H1 (cell line): ENCODE results near the gene UBE2O.

Source experiments
- CEBPB ChIP-seq: IDR thresholded peaks from 2 replicates; pipeline ENCODE4 v1.6.1; 2012; ENCODE audit warnings: low read depth, low read length
- EP300 ChIP-seq, 2 experiments: IDR thresholded peaks; 1 replicate in 1 of 2; 2 replicates in 1 of 2; pipeline ENCODE4 v1.6.1; 2011 to 2012; ENCODE audit warnings: low read depth in 2 of 2, low read length in 2 of 2, mild to moderate bottlenecking in 2 of 2, borderline replicate concordance in 1 of 2, inconsistent platforms in 1 of 2, moderate library complexity in 1 of 2
- EZH2 ChIP-seq: fragments of 200-600 bp; sonication (generic); IDR thresholded peaks from 2 replicates; pipeline ENCODE4 v1.7.1; 2012; ENCODE audit warnings: low read depth, mild to moderate bottlenecking, moderate library complexity, low read length, inconsistent platforms; ENCODE audit not compliant: severe bottlenecking
- FOSL1 ChIP-seq: IDR thresholded peaks from 2 replicates; pipeline ENCODE4 v1.6.1; 2011; ENCODE audit warnings: mild to moderate bottlenecking, low read depth, low read length, moderate library complexity; ENCODE audit not compliant: insufficient read depth
- JUND ChIP-seq: IDR thresholded peaks from 2 replicates; pipeline ENCODE4 v1.6.1; 2011; ENCODE audit warnings: mild to moderate bottlenecking, improper control_type of control experiment, low read length
- KDM1A ChIP-seq: fragments of 200-600, 300-600 bp; sonication (generic); IDR thresholded peaks from 2 replicates; pipeline ENCODE4 v1.7.1; 2016; ENCODE audit warnings: mild to moderate bottlenecking, low read length, borderline replicate concordance
- POLR2A ChIP-seq, 2 experiments: IDR thresholded peaks; 1 replicate in 1 of 2; 2 replicates in 1 of 2; pipeline ENCODE4 v1.6.1; 2011; ENCODE audit warnings: low read depth in 2 of 2, low read length in 2 of 2, mild to moderate bottlenecking in 2 of 2; ENCODE audit errors: control extremely low read depth in 1 of 2
- RNF2 ChIP-seq: fragments of 200-900, 300-1000 bp; sonication (generic); IDR thresholded peaks from 2 replicates; pipeline ENCODE4 v1.7.1; 2016; ENCODE audit warnings: borderline replicate concordance, low read depth, mild to moderate bottlenecking, antibody characterized with exemption, low read length; ENCODE audit not compliant: poor library complexity, severe bottlenecking; ENCODE audit errors: missing control alignments
- RXRA ChIP-seq: IDR thresholded peaks from 2 replicates; pipeline ENCODE4 v1.6.1; 2011; ENCODE audit warnings: low read depth, mild to moderate bottlenecking, low read length, moderate library complexity; ENCODE audit not compliant: insufficient read depth
- SUZ12 ChIP-seq: fragments of 200-600 bp; sonication (generic); IDR thresholded peaks from 2 replicates; pipeline ENCODE4 v1.6.1; 2012; ENCODE audit warnings: mild to moderate bottlenecking, inconsistent platforms, low read length, moderate library complexity, mixed read lengths
- YY1 ChIP-seq: IDR thresholded peaks from 2 replicates; pipeline ENCODE4 v1.6.1; 2011; ENCODE audit warnings: low read depth, mild to moderate bottlenecking, low read length
- TF ChIP-seq, protein P1 (sequence below), 3 experiments: IDR thresholded peaks; 1 replicate in 2 of 3; 2 replicates in 1 of 3; pipeline versions ENCODE4 v1.5.1 to v1.6.1; 2011; ENCODE audit warnings: low read length in 3 of 3, mild to moderate bottlenecking in 3 of 3, inconsistent platforms in 2 of 3, low read depth in 1 of 3, moderate library complexity in 1 of 3; ENCODE audit not compliant: insufficient read depth in 1 of 3; ENCODE audit errors: control extremely low read depth in 1 of 3
- TF ChIP-seq, protein P2 (sequence below): IDR thresholded peaks from 2 replicates; pipeline ENCODE4 v1.6.1; 2011; ENCODE audit warnings: low read length, improper control_type of control experiment
- TF ChIP-seq, protein P3 (sequence below): IDR thresholded peaks from 2 replicates; pipeline ENCODE4 v1.6.1; 2012; ENCODE audit warnings: inconsistent platforms

DNA sequence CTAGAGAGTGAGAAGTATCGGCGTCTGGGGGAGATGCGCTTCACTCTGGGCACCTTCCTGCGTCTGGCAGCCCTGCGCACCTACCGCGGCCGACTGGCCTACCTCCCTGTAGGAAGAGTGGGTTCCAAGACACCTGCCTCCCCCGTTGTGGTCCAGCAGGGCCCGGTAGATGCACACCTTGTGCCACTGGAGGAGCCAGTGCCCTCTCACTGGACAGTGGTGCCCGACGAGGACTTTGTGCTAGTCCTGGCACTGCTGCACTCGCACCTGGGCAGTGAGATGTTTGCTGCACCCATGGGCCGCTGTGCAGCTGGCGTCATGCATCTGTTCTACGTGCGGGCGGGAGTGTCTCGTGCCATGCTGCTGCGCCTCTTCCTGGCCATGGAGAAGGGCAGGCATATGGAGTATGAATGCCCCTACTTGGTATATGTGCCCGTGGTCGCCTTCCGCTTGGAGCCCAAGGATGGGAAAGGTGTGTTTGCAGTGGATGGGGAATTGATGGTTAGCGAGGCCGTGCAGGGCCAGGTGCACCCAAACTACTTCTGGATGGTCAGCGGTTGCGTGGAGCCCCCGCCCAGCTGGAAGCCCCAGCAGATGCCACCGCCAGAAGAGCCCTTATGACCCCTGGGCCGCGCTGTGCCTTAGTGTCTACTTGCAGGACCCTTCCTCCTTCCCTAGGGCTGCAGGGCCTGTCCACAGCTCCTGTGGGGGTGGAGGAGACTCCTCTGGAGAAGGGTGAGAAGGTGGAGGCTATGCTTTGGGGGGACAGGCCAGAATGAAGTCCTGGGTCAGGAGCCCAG, 65.8 kb downstream of the UBE2O start:
- TF ChIP-seq, protein P1, sequence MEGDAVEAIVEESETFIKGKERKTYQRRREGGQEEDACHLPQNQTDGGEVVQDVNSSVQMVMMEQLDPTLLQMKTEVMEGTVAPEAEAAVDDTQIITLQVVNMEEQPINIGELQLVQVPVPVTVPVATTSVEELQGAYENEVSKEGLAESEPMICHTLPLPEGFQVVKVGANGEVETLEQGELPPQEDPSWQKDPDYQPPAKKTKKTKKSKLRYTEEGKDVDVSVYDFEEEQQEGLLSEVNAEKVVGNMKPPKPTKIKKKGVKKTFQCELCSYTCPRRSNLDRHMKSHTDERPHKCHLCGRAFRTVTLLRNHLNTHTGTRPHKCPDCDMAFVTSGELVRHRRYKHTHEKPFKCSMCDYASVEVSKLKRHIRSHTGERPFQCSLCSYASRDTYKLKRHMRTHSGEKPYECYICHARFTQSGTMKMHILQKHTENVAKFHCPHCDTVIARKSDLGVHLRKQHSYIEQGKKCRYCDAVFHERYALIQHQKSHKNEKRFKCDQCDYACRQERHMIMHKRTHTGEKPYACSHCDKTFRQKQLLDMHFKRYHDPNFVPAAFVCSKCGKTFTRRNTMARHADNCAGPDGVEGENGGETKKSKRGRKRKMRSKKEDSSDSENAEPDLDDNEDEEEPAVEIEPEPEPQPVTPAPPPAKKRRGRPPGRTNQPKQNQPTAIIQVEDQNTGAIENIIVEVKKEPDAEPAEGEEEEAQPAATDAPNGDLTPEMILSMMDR (IDR thresholded peaks at IDR 0.05; ENCODE audit: control extremely low read depth in 1 of 3, insufficient read depth in 1 of 3, low read depth in 1 of 3, low read length in 3 of 3): no peak
- TF ChIP-seq EP300 (IDR thresholded peaks at IDR 0.05; ENCODE audit: borderline replicate concordance in 1 of 2, low read depth in 2 of 2, low read length in 2 of 2) (no peak), POLR2A (IDR thresholded peaks at IDR 0.05; ENCODE audit: control extremely low read depth in 1 of 2, low read depth in 2 of 2, low read length in 2 of 2) (no peak), SUZ12 (no peak), RXRA (no peak), KDM1A (no peak), CEBPB (no peak), YY1 (no peak), JUND (no peak), FOSL1 (no peak), EZH2 (no peak), RNF2 (no peak)
- TF ChIP-seq, protein P2, sequence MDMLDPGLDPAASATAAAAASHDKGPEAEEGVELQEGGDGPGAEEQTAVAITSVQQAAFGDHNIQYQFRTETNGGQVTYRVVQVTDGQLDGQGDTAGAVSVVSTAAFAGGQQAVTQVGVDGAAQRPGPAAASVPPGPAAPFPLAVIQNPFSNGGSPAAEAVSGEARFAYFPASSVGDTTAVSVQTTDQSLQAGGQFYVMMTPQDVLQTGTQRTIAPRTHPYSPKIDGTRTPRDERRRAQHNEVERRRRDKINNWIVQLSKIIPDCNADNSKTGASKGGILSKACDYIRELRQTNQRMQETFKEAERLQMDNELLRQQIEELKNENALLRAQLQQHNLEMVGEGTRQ: no peak
- TF ChIP-seq, protein P3, sequence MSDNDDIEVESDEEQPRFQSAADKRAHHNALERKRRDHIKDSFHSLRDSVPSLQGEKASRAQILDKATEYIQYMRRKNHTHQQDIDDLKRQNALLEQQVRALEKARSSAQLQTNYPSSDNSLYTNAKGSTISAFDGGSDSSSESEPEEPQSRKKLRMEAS: no peak
